Measurements from ENCODE around the gene B4GALT2.

B4GALT2 gene

DNA sequence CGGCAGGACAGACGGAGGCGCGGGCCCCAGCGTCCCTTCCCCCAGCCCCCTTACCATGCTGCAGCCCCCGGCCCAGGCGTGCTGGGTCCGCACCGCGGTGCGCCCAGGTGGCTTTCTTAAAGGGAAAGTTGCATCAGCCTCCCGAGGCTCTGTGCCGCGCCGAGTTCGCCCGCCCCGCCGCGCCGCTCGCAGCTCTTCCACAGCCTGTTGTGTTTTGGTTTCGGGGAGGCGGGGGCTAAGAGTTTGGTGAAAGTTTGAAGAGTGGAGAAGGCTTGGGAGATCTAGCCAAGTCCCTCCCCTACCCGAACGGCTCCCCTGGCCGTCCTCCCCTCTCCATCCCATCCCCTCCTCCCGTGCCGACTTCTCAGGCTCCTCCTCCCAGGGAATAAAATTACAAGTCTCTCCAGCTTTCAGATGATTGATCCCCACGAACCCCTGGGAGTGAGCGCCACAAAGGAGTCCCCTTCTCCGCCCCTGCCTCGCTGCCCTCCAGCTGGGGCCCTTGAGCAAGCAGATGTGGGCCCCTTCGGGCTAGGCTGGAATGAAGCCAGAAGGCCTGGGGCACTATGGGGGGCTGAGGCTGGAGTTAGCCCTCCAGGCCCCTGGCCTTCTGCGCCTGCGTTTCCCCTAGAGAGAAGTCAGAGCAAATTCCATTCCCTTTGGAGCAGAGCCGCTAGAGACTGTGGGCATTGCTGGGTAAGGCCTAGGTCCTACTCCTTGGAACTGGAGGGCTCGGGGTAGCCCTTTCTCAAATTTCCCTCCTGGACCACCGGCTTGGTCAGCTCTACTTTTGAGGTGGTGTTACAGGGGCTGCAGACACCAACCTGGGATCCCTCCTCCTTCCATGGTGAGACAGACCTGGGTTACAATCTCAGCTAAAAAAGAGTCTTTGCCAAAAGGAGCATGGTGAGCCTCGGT lies 52.5 kb downstream of the B4GALT2 start, which contains the start of gene SLC6A9:
SLC6A9 (minus strand) TSS at position 211 of the 918 bp plus-strand sequence. CDS start 7,185 bp downstream, outside the sequence.
- DNase-seq: no peak

DNA sequence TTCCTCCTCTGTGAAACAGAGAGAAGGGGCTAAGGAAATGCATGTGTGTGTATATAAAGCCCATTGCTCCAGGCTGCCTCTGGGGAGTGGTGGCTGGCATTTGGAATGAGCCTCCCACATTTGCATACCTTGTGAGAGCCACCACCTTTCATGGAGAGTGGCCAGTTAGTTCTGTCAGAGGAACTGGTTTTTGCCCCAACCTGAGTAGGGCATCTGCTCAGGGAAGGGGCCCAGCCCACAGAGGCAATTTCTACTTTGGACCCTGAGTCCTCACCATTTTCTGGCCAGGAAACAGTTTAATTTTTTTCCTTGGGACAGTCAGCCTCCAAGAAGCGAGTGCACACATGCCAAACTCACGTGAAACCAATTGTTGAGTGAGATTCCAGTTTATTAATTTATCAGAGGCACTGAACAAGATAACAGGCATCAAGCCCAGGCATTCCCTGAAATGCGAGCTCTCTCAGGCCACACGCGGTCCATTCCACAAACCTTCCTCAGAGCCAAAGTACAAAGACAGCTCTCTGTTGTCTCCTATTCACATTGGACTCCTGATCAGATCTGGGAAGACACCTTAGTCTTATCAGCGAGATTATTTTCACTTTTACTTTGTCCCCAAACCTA lies 53.3 kb downstream of the B4GALT2 start:
- DNase-seq: no peak

DNA sequence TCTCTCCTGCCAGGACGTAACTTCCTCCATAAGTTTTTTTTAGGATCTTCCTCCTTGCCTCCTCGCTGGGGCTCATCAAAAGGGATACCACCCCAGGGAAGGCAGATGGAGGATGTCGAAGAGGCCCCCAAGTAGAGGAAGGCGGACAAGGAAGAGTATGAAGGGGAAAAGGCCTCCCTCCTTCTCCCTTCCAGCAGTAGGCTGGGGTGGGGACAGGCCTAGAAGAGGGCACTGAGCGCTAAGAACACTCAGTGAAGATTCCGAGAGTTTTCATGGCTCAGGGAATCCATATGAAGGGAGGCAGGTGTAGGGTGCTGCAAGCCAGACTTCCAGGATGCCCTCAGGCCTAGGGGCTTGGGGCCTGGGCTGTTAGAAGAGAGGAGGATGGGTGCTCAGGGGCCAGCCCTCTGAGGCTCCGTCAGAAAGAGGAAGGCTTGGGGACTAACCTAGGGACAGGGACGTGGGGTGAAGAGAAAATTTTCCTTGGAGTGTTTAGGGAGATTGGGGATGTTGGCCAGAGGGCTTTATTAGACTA lies 54.1 kb downstream of the B4GALT2 start:
- DNase-seq: no peak

DNA sequence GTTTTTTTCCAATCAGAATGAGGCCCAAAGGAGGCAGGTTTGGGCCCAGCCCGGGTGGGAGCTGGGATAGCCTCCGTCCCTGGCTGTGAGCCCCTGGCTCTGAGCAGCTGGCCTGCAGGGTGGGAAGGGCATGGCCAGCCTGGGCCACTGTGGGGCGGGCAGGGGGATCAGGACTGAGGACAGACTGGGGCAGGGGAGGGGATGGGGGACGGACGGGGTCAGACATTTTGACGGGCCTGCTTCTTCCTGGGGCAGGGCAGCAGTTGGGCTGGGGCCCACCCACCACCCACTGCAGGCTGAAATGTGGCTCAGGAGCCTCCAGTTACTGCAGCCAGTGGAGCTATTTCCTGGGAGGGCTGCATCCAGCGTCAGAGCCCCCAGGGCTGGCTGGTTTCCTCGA lies 54.7 kb downstream of the B4GALT2 start:
- DNase-seq: no peak

DNA sequence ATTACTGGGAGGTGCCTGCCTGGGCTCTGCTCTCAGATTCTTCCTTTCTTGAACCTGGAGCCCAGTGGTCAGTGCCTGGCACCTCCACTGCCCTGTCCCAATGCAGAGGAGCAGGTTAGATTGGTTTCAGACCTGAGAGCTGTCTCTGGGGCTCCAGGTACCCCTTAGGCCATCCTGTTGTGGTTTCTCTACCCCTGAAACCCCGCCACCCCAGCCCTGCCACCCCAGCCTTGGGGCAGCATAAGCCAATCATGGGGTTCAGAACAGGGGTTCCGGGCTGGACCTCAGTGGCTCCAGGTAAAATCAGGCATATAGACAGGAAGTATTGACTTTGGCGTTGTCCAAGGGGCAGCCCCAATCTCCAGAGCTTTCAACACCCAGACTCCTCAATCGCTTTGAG lies 55.4 kb downstream of the B4GALT2 start:
- DNase-seq: no peak

DNA sequence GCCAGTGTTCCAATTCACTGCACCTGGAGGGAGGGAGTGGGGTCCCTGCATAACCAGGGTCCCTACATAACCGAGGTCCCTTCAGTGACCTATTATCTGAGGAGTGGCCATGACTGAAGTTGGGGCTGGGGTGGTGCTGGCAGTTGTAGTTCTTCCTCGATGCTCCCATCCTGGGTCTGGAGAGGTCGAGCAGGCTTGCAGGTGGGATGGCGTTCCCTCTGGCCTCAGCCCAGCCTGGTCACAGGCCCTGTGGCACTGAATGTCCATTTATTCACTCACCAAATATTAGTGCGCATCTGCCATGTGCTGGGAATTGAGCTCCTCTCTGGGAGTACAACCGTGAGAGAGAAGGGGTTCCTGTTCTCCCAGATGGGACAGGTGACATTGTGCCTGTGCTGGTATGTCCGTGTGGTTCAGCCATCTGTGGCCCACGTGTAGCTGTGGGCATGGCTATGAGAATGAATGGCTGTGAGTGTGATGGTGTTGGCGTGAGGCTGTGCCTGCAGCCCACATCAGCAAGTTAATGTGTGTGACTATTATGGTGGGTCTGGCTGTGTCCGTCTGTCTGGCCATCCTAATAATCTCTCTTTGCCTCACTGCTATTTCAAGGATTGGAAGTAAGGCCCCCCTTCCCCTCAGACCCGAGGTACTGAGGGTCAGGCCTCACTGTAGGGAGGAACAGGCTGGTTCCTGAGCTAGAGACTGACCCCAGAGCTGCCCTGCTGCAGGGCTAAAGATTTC lies 56.1 kb downstream of the B4GALT2 start:
- no peak for DNase-seq

DNA sequence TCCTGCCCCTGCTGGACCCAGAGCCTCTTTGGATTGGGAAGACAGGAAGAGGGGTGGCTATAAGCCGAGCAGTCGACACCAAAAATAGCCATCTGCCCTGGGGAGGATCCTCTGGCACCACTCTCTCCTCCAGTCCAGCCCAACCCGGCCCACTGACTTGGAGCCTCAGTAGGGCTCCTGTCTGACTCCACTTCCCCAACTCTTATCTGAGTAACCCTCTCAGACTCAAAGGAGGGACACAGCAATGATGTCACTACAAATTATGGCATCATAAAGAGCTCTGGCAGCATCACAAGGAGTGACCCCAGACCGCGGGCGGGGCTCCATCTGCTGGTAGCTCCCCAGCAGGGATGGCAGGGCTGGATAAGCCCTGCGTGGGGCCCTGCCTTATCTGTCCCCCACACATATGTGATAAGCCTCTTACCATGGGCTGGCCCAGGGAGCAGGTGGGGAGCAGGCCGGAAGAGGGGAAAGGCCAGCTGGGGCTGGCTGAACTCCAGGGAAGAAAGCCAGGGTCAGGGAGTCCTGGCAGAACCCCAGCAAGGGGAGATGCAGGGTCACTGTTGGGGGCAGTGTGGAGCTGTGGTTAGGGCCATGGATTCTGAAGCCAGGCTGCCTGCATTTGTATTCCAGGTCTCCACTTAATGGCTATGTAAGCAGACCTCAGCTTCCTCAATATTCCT lies 56.9 kb downstream of the B4GALT2 start:
- DNase-seq: no peak

DNA sequence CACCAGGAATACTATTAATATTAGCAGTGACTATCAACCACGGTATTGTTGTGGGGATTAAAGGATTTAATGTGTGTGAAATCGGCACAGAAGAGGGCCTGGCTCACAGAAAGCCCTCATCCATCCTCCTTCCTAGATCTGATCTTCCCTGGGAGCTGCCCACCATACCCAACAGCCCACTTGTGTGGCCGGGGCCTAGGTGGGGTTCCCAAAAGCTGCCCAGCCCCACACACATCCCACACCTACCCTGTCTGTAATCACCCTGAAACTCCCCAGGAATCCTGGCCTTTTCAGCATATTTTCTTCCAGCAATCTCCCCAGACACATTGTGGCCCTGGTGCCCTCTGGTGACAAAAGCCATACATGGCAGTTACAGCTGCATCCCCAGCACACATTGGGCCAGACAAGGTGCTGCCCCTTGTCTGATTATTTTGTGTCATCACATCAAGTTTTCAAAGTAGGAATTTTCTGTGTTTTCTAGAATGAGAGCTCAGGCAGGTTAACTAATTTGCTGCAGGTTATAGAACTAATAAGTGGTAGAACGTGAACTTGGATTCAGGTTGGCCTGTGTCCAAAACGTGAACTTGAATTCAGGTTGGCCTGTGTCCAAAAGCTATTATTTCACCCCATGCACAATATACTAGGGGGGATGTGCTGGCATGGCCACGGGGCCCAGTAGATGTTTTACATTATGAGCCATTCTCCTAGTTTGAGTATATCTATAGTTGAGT lies 57.6 kb downstream of the B4GALT2 start:
- peak; percentile 58 for DNase-seq

DNA sequence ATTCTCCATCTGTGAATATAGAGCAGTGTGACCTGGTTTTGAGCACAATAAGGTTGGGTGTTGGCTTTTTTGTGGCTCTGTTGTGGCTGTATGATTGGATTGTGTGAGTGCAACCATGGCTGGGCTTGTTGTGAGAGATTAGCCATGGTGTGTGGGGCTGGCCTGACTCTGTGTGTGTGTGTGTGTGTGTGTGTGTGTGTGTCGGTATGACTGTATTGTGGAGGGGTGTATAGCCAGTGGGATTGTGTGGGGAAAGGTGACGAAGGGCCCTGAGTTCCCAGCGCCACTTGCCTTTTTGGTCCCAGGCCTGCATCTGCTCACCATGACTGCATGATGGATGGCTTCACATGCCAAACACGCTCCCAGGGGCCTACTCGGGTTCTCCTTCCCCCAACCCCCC lies 58.1 kb downstream of the B4GALT2 start:
- no peak for DNase-seq

DNA sequence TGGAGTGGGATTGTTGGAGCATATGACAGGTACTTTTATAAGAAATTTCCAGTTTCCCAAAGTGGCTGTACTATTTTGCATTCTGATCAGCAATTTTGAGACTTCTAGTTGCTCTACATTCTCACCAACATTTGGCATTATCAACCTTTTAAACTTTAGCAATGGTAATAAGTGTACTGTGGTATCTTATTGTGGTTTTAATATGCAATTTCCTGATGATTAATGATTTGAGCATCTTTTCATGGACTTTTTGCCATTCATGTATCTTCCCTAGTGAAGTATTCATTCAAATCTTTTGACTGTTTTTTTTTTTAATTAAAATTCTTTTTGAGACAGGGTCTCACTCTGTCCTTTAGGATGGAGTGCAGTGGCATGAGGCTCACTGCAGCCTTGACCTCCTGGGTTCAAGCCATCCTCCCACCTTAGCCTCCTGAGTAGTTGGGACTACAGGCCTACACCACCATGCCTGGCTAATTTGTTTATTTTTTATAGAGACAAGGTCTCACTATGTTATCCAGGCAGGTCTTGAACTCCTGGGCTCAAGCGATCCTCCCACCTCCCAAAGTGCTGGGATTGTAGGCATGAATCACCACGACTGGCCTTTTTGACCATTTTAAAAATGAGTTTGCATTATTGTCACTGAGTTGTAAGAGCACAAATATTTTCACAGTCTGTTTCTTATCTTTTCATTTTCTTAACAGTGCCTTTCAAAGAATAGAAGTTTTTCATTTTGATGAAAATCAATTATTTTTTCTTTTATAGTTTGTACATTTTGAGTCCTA lies 60.1 kb downstream of the B4GALT2 start:
- no peak for DNase-seq

DNA sequence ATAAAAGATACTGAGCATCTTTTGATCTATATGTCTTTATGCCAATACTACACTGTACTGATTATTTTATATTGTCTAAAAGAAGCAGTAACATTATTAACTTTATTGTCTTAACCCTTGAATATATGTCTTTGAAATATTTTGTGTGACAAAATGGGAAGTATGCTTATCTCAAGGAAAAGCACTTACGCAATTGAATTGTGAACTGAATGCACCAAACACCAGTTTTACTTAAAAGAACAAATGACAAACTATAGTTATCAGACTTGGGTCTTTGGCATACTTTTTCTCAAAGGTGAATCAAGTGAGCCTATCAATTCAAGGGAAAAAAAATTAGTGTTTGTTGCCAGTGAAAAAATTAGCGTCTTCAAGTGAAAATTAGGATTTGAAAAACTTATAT lies 61.4 kb downstream of the B4GALT2 start:
- DNase-seq: no peak

All from CD4-positive, alpha-beta T cell treated with Interleukin-4 for 4 hours (primary cell).